Measurements from ENCODE around the gene MUC2.

The MUC2 gene

GRCh38 chr11:1089738-1090599 is 15.3 kb downstream of the MUC2 start:
- no peak for DNase-seq

GRCh38 chr11:1090600-1091331 is 16.1 kb downstream of the MUC2 start:
- no peak for DNase-seq

- no peak for DNase-seq
Observed at GRCh38 chr11:1091332-1092083, 16.8 kb downstream of the MUC2 start.

- DNase-seq, result no peak
Observed at GRCh38 chr11:1092145-1092670, 17.5 kb downstream of the MUC2 start.

GRCh38 chr11:1092919-1093318 is 18.2 kb downstream of the MUC2 start:
- no peak for DNase-seq

- no peak for DNase-seq
Observed at GRCh38 chr11:1099519-1100355, 25.1 kb downstream of the MUC2 start.

- DNase-seq, result no peak
Observed at GRCh38 chr11:1100417-1101245, 26.0 kb downstream of the MUC2 start.

GRCh38 chr11:1101318-1102089 is 26.8 kb downstream of the MUC2 start:
- no peak for DNase-seq

GRCh38 chr11:1102221-1102971 is 27.7 kb downstream of the MUC2 start:
- DNase-seq, result no peak

- DNase-seq, result no peak
Observed at GRCh38 chr11:1102996-1103395, 28.3 kb downstream of the MUC2 start.

GRCh38 chr11:1103401-1104360 is 29.0 kb downstream of the MUC2 start:
- DNase-seq, result no peak

GRCh38 chr11:1104411-1105182 is 29.9 kb downstream of the MUC2 start:
- no peak for DNase-seq

GRCh38 chr11:1105183-1105565 is 30.5 kb downstream of the MUC2 start:
- DNase-seq, result no peak

GRCh38 chr11:1106387-1106786 is 31.7 kb downstream of the MUC2 start:
- no peak for DNase-seq

- DNase-seq, result no peak
Observed at GRCh38 chr11:1107316-1108245, 32.9 kb downstream of the MUC2 start.

- DNase-seq, result no peak
Observed at GRCh38 chr11:1108246-1108900, 33.7 kb downstream of the MUC2 start.
